SK-N-SH (cell line): Measurements from ENCODE around the gene SVIL.

Experiments used
- GABPA ChIP-seq: IDR thresholded peaks from 2 replicates; pipeline ENCODE4 v1.4.0; 2012; ENCODE audit warnings: low read depth, mild to moderate bottlenecking
- MXI1 ChIP-seq: IDR thresholded peaks from 2 replicates; pipeline ENCODE4 v1.6.1; 2012; ENCODE audit warnings: mild to moderate bottlenecking, low read depth, low read length, improper control_type of control experiment
- NFIC ChIP-seq: IDR thresholded peaks from 2 replicates; pipeline ENCODE4 v1.4.0; 2012; ENCODE audit warnings: borderline replicate concordance
- POLR2AphosphoS5 ChIP-seq: IDR thresholded peaks from 2 replicates; pipeline ENCODE4 v1.6.1; 2012; ENCODE audit warnings: low read depth, low read length
- RAD21 ChIP-seq: IDR thresholded peaks from 2 replicates; pipeline ENCODE4 v1.6.1; 2012; ENCODE audit warnings: mild to moderate bottlenecking, low read length
- TF ChIP-seq, protein P1 (sequence below): fragments of 200-600 bp; sonication (generic); IDR thresholded peaks from 2 replicates; pipeline ENCODE4 v1.6.1; 2017; ENCODE audit warnings: antibody characterized with exemption, mild to moderate bottlenecking, moderate library complexity
- TF ChIP-seq, protein P2 (sequence below): IDR thresholded peaks from 2 replicates; pipeline ENCODE4 v1.6.1; 2012; ENCODE audit warnings: mild to moderate bottlenecking, low read depth, low read length, moderate library complexity

DNA sequence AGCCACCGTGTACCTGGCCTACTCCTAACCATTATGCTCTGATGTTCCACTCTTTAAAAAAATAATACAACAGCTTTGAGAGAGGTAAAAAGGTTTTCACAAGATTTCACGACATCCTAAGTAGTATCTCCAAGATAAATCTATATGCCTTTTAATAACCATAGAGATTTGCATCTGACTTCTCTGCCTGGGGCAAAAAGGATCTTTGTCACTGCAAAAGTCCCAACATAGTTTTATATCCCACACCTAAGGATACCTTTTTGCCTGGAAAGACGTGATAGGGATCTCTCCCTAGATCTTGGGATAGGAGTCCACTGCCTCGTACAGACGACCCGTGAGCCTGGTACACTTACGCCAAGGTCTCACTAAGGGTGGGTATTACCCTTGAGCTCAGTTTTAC is 31.4 kb upstream of the SVIL start:
- TF ChIP-seq, protein P1, sequence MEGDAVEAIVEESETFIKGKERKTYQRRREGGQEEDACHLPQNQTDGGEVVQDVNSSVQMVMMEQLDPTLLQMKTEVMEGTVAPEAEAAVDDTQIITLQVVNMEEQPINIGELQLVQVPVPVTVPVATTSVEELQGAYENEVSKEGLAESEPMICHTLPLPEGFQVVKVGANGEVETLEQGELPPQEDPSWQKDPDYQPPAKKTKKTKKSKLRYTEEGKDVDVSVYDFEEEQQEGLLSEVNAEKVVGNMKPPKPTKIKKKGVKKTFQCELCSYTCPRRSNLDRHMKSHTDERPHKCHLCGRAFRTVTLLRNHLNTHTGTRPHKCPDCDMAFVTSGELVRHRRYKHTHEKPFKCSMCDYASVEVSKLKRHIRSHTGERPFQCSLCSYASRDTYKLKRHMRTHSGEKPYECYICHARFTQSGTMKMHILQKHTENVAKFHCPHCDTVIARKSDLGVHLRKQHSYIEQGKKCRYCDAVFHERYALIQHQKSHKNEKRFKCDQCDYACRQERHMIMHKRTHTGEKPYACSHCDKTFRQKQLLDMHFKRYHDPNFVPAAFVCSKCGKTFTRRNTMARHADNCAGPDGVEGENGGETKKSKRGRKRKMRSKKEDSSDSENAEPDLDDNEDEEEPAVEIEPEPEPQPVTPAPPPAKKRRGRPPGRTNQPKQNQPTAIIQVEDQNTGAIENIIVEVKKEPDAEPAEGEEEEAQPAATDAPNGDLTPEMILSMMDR, result no peak
- TF ChIP-seq, protein P2, sequence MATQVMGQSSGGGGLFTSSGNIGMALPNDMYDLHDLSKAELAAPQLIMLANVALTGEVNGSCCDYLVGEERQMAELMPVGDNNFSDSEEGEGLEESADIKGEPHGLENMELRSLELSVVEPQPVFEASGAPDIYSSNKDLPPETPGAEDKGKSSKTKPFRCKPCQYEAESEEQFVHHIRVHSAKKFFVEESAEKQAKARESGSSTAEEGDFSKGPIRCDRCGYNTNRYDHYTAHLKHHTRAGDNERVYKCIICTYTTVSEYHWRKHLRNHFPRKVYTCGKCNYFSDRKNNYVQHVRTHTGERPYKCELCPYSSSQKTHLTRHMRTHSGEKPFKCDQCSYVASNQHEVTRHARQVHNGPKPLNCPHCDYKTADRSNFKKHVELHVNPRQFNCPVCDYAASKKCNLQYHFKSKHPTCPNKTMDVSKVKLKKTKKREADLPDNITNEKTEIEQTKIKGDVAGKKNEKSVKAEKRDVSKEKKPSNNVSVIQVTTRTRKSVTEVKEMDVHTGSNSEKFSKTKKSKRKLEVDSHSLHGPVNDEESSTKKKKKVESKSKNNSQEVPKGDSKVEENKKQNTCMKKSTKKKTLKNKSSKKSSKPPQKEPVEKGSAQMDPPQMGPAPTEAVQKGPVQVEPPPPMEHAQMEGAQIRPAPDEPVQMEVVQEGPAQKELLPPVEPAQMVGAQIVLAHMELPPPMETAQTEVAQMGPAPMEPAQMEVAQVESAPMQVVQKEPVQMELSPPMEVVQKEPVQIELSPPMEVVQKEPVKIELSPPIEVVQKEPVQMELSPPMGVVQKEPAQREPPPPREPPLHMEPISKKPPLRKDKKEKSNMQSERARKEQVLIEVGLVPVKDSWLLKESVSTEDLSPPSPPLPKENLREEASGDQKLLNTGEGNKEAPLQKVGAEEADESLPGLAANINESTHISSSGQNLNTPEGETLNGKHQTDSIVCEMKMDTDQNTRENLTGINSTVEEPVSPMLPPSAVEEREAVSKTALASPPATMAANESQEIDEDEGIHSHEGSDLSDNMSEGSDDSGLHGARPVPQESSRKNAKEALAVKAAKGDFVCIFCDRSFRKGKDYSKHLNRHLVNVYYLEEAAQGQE, result no peak
- TF ChIP-seq MXI1, result no peak
- no peak for TF ChIP-seq NFIC
- TF ChIP-seq GABPA, result no peak
- no peak for TF ChIP-seq RAD21
- TF ChIP-seq POLR2AphosphoS5, result no peak
